DOHH2 (cell line): ENCODE results near the gene RASSF10.

Experiments used
- EZH2phosphoT487 ChIP-seq: fragments of 200-600 bp; sonication (generic); IDR thresholded peaks from 2 replicates; pipeline ENCODE4 v1.6.1; 2017; ENCODE audit warnings: borderline replicate concordance, mild to moderate bottlenecking, antibody characterized with exemption, low read length, moderate library complexity, mixed read lengths
- TF ChIP-seq, protein P1 (sequence below): fragments of 200-600 bp; sonication (generic); IDR thresholded peaks from one replicate; pipeline ENCODE4 v1.5.1; 2014; ENCODE audit warnings: antibody characterized with exemption, mild to moderate bottlenecking, low read depth, low read length; ENCODE audit not compliant: poor library complexity, severe bottlenecking

- TF ChIP-seq, protein P1, sequence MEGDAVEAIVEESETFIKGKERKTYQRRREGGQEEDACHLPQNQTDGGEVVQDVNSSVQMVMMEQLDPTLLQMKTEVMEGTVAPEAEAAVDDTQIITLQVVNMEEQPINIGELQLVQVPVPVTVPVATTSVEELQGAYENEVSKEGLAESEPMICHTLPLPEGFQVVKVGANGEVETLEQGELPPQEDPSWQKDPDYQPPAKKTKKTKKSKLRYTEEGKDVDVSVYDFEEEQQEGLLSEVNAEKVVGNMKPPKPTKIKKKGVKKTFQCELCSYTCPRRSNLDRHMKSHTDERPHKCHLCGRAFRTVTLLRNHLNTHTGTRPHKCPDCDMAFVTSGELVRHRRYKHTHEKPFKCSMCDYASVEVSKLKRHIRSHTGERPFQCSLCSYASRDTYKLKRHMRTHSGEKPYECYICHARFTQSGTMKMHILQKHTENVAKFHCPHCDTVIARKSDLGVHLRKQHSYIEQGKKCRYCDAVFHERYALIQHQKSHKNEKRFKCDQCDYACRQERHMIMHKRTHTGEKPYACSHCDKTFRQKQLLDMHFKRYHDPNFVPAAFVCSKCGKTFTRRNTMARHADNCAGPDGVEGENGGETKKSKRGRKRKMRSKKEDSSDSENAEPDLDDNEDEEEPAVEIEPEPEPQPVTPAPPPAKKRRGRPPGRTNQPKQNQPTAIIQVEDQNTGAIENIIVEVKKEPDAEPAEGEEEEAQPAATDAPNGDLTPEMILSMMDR: no peak
- no peak for TF ChIP-seq EZH2phosphoT487
These were observed 33.9 kb upstream of the RASSF10 start for GRCh38 chr11:12975195-12975594.
